Activated CD4-positive, alpha-beta T cell treated with anti-CD3 and anti-CD28 coated beads, Interleukin-2, amount 50 U/mL, for 4 hours (primary cell): ENCODE results near the gene C16orf74.

Source experiments
- DNase-seq, 2 experiments: peaks; one replicate each; pipeline ENCODE4 v3.0.0-alpha.2; 2020

The C16orf74 gene

DNA sequence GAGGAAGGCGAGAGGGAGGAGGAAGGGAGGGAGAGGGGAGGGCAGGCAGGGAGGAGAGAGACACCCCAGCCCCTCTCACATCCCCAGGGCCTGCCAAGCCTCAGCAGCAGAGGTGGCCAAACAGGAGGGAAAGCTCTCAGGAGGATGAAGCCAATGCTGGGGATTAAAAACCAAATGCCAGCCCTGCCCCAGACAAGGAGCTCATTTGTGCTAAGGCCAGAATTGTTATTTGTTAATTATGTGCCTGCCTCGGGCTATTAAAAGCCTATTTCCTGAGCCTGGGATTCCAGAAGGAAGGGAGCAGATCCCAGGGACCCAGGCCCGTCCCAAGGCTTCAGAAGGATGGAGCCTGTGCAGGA lies 34.2 kb downstream of the C16orf74 start:
- DNase-seq: no peak

- DNase-seq: no peak
Observed at GRCh38 chr16:85716022-85716679, 34.7 kb downstream of the C16orf74 start.

GRCh38 chr16:85715169-85716021 lies 35.5 kb downstream of the C16orf74 start:
- no peak for DNase-seq

GRCh38 chr16:85712801-85713200 lies 38.1 kb downstream of the C16orf74 start:
- no peak for DNase-seq

DNA sequence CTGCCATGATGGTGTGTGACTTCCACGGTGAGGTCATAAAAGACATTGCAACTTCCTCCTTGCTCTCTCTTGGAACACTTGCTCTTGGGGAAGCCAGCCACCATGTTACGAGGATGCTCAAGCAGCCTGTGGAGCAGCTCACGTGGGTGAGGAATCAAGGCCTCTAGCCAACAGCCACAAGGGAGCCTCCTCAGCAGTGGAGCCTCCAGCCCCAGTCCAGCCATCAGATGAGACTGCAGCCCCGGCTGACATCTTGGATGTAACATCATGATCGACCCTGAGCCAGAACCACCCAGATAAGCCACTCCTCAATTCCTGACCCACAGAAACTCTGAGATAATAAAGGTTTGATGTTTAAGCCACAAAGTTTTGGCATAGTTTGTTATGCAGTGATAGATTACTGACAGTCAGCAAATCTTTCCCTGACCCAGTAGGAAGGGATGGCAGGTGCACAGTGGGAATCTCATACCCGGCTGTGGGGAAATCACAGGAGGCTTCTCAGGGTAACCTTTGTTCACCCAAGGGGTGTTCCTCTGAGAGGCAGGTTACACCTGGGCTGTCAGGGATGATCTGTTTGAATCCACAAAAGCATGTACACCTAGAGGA lies 38.8 kb downstream of the C16orf74 start:
- DNase-seq: no peak

GRCh38 chr16:85710732-85711131 lies 40.2 kb downstream of the C16orf74 start:
- no peak for DNase-seq

GRCh38 chr16:85709766-85710585 lies 40.9 kb downstream of the C16orf74 start:
- no peak for DNase-seq

DNA sequence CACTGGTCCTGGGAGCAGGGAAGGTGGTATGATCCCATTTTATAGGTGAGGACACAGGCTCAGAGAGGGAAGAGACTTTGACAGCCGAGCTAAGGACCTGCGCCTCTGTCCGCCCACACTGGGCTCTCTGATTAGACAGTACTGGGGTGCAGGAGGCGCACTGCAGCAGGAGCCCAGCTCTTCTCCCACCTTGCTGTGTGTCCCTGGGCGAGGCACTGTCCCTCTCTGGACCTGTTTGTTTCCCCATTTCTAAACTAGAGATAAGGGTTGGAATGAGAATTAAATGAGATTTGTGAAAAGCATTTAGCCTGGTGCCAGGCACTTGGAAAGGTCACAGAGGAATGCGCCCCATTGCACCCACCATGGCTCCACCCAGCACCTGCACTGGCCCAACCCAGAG lies 42.6 kb downstream of the C16orf74 start:
- no peak for DNase-seq

- no peak for DNase-seq
Observed at GRCh38 chr16:85707528-85708095, 43.3 kb downstream of the C16orf74 start.

- no peak for DNase-seq
Observed at GRCh38 chr16:85706449-85707034, 44.4 kb downstream of the C16orf74 start.

DNA sequence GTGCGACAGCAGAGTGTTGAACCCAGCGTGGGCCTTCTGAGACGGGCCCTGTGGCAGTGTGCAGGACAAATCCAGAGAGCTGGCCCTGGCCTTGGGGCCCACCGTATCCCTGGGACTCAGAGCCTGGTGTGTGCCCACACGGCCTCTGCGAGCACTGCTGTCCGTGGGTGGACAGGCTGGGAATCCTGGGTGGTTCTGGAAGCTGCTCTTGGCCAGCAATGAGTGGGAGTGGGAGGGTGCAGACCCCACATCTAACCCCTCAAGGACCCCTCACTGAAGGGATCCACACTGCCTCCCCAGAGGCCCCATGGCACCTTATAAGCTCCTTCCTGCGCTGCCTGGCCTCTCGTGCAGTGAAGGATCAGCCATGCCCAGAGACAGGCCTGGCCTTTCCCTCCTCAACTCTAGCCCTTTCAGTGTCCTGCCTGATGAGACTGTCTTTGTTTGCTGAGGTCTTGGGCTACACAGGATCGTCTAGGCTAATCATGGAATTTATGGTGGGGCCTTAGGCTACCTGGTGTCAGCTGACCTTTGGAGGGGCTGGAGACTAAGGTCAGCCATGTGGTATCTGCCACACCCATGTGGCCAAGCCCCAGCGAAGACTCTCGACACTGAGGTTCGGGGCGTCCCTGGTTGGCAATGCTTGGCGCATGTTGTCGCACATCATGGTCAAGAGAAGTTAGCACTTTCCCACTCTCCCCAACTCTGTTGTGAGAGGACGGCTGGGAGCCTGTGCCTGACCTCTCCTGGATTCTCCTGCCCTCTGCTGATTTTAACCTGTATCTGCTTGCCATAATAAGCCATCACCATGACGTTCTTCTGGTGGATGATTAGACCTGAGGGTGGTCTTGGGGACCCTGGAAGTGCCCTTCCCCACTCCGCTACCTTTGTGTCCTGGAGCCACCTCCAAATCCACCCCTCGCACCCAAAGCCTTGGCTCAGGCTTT lies 45.7 kb downstream of the C16orf74 start:
- no peak for DNase-seq

DNA sequence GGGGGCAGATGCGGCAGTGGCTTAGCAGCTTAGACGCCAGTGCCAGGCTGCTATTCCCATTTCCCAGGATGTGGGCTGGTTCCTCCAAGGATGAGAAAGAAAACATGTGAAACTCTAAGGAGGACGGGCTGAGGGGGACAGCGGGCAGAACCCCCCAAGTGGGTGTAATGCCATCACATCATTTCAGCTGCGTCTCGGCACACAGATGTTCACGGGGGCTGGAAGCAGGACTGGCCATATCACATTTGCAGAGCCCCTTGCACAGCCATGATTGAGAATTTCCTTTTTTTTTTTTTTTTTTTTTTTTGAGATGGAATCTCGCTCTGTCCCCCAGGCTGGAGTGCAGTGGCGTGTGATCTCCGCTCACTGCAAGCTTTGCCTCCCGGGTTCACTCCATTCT lies 46.9 kb downstream of the C16orf74 start:
- no peak for DNase-seq

DNA sequence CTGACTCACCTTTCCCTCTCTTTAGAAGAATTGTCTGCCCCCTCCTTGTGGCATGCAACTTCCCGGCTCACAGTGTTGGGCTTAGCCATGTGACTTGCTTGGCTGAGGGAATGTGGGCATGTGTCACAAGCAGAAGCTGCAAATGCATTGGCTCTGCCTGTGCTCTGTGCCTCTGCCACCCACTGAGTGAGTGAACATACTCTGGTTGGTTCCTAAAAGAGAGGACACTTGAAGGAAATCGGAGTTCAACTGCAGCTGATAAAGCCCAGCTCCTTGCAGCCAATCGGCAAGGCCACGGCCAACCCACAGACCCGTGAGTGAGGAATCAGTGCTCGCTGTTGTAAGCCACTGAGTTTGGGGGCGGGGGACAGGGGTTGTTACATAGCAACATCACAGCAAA lies 51.3 kb downstream of the C16orf74 start:
- no peak for DNase-seq

DNA sequence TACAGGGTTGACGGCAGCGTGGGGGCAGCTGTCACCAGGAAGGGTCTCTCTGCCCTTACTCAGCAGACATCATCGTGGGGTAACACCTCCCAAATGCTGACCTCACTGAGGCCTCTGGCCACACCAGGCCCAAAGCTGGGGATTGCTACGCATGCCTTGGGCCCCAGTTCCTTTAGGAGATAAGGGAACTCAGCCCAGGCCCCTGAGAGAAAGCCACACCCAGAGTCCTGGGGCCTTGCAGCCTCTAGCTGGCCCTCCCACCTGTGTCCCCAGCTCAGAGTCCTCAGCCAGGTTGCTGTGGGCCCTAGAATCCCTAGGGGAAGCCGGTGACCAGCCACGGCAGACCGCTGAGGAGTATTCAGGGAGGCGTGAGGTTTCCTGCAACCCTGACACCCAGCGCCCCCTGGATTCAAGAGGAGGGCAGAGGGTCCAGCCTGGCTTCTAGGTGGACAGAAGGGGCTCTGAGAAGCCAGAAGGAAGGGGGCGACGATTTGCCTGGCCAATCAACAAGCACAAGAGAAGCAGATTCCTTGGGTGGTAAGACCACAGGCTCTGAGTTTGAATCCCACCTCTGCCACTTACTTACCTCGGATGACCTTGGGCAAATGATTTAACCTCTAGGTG lies 51.8 kb downstream of the C16orf74 start:
- DNase-seq: no peak

- no peak for DNase-seq
Observed at GRCh38 chr16:85698459-85698891, 52.4 kb downstream of the C16orf74 start.

DNA sequence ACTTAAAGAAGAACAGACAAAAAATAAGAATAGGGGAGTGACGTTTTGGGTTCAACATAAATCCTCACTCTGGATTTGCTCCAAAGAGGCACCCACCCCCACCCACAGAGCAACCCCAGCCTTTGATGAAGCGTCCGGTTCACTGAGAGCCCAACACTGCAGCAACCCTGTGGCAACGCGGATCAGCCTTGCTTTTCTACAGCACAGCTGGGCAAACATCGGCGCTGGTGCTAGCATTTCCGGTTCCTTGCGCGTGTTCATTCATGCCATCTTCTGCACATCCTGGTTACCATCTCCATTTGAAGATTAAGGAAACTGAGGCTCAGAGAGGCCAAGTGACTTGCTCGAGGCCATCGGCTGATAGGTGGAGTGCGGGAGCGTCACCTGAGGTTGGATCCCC lies 53.5 kb downstream of the C16orf74 start:
- no peak for DNase-seq

GRCh38 chr16:85696781-85697180 lies 54.1 kb downstream of the C16orf74 start:
- DNase-seq: no peak

GRCh38 chr16:85695196-85696128 lies 55.4 kb downstream of the C16orf74 start:
- DNase-seq: no peak

GRCh38 chr16:85690469-85691064 lies 60.3 kb downstream of the C16orf74 start:
- DNase-seq: no peak
